HG02884 (cell line): Measurements from ENCODE around the gene MCUR1.

Experiments
- ATAC-seq: cut with Tn5 transposase; IDR thresholded peaks from one replicate; pipeline ENCODE4 v1.9.1; 2021; ENCODE audit warnings: mild to moderate bottlenecking, moderate library complexity; ENCODE audit not compliant: unreplicated experiment

MCUR1 gene

DNA sequence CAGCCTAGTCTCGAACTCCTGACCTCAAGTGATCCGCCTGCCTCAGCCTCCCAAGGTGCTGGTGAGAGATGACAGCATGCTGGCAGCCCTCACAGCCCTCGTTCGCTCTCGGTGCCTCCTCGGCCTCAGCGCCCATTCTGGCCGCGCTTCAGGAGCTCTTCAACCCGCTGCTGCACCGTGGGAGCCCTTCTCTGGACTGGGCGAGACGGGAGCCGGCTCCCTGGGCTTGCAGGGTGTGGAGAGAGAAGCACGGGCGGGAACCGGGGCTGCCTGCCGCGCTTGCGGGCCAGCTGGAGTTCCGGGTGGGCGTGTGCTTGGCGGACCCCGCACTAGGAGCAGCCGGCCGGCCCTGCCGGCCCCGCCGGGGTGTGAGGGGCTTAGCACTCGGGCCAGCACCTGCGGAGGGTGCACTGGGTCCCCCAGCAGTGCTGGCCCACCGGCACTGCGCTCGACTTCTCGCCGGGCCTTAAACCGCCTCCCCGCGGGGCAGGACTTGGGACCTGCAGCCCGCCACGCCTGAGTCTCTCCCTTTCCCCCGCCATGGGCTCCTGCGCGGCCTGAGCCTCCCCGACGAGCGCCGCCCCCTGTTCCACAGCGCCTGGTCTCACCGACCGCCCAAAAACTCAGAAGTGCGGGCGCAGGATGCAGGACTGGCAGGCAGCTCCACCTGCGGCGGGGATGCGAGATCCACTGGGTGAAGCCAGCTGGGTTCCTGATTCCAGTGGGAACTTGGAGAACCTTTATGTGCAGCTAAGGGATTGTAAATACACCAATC is 71.2 kb downstream of the MCUR1 start:
- no peak for ATAC-seq

DNA sequence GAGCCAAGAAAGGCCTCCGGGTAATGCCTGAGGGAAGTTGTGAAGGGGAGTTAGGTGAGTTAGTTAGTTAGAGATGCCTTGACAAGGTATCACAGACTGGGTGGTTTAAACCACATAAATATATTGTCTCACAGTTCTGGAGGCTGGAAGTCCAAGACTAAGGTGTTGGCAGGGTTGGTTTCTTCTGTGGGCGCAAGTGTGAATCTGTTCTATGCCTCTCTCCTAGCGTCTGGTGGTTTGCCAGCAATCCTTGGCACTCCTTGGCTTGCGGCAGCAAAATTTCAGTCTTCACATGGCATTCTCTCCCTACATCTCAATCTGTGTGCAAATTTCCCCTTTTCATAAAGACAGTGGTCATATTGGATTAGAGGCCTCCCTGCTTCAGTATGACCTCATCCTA is 73.0 kb downstream of the MCUR1 start:
- no peak for ATAC-seq
